Measurements from ENCODE around the gene JMJD1C. TPM values are rescaled to one million over a fixed set of nuclear protein-coding genes. Genes with fewer than 3 reads are reported as not detected.
"Not testable (repeated sequence)": the region's sequence is repeated elsewhere in the genome, so short reads cannot be mapped to it uniquely, and the experiment has no call there.

JMJD1C gene
- total RNA-seq, 2 donors from 2014 or later: 68.7 to 74.5 TPM

- Mint-ChIP-seq H3K4me1 (peaks cover 20% of the 10 kb centered on the region), H3K36me3 (ENCODE audit: low read depth) (no peaks in the 10 kb centered on the region), H3K9me3 (no peaks in the 10 kb centered on the region), H3K4me3 (peak overlapping the region; percentile 42), H3K27me3 (no peaks in the 10 kb centered on the region), H3K27ac (peak overlapping the region; percentile 90)
- no peak for ATAC-seq (replicated peaks)
These were observed 110.1 kb downstream of the JMJD1C start for GRCh38 chr10:63355682-63356081.

- ATAC-seq (replicated peaks): peak; percentile 56
- no peak overlapping the region for H3K4me3 Mint-ChIP-seq
- peaks cover 20% of the 10 kb centered on the region for H3K4me1 Mint-ChIP-seq
- no peaks in the 10 kb centered on the region for H3K27me3 Mint-ChIP-seq
- H3K9me3 Mint-ChIP-seq: no peaks in the 10 kb centered on the region
- no peak overlapping the region for H3K27ac Mint-ChIP-seq
- H3K36me3 Mint-ChIP-seq (ENCODE audit: low read depth): no peaks in the 10 kb centered on the region
These were observed 112.8 kb downstream of the JMJD1C start for GRCh38 chr10:63352976-63353375.

- no peaks in the 10 kb centered on the region for H3K27me3 Mint-ChIP-seq
- H3K36me3 Mint-ChIP-seq (ENCODE audit: low read depth): no peaks in the 10 kb centered on the region
- H3K4me1 Mint-ChIP-seq: peaks cover 8% of the 10 kb centered on the region
- H3K27ac Mint-ChIP-seq: no peak overlapping the region
- peak; percentile 53 for ATAC-seq (replicated peaks)
- H3K4me3 Mint-ChIP-seq: no peak overlapping the region
- H3K9me3 Mint-ChIP-seq: no peaks in the 10 kb centered on the region
These were observed 117.4 kb downstream of the JMJD1C start for GRCh38 chr10:63348245-63348850.

GRCh38 chr10:63346015-63346441 lies 119.7 kb downstream of the JMJD1C start:
- no peaks in the 10 kb centered on the region for H3K9me3 Mint-ChIP-seq
- H3K27ac Mint-ChIP-seq: no peak overlapping the region
- H3K36me3 Mint-ChIP-seq (ENCODE audit: low read depth): no peaks in the 10 kb centered on the region
- no peak overlapping the region for H3K4me3 Mint-ChIP-seq
- H3K4me1 Mint-ChIP-seq: no peaks in the 10 kb centered on the region
- ATAC-seq (replicated peaks): peak; percentile 55
- no peaks in the 10 kb centered on the region for H3K27me3 Mint-ChIP-seq

- Mint-ChIP-seq H3K4me1 (peaks cover 2% of the 10 kb centered on the region), H3K27ac (no peak overlapping the region), H3K27me3 (no peaks in the 10 kb centered on the region), H3K4me3 (no peak overlapping the region), H3K9me3 (no peaks in the 10 kb centered on the region), H3K36me3 (ENCODE audit: low read depth) (no peaks in the 10 kb centered on the region)
- no peak for ATAC-seq (replicated peaks)
These were observed 121.5 kb downstream of the JMJD1C start for GRCh38 chr10:63344269-63344668.

GRCh38 chr10:63343476-63343875 lies 122.3 kb downstream of the JMJD1C start:
- Mint-ChIP-seq H3K4me1 (peaks cover 5% of the 10 kb centered on the region), H3K36me3 (ENCODE audit: low read depth) (no peaks in the 10 kb centered on the region), H3K27ac (no peak overlapping the region), H3K27me3 (no peaks in the 10 kb centered on the region), H3K9me3 (no peaks in the 10 kb centered on the region), H3K4me3 (no peak overlapping the region)
- no peak for ATAC-seq (replicated peaks)

- not testable (repeated sequence) for ATAC-seq (replicated peaks); H3K36me3 Mint-ChIP-seq (ENCODE audit: low read depth); H3K9me3 Mint-ChIP-seq; H3K4me1 Mint-ChIP-seq; H3K27me3 Mint-ChIP-seq; H3K27ac Mint-ChIP-seq; H3K4me3 Mint-ChIP-seq
These were observed 126.1 kb downstream of the JMJD1C start for GRCh38 chr10:63339640-63340039.

- no peak overlapping the region for H3K27ac Mint-ChIP-seq
- H3K4me3 Mint-ChIP-seq: no peak overlapping the region
- ATAC-seq (replicated peaks): no peak
- peaks cover 5% of the 10 kb centered on the region for H3K4me1 Mint-ChIP-seq
- H3K36me3 Mint-ChIP-seq (ENCODE audit: low read depth): no peaks in the 10 kb centered on the region
- no peaks in the 10 kb centered on the region for H3K27me3 Mint-ChIP-seq
- no peaks in the 10 kb centered on the region for H3K9me3 Mint-ChIP-seq
These were observed 128.1 kb downstream of the JMJD1C start for GRCh38 chr10:63337455-63338251.

- no peaks in the 10 kb centered on the region for H3K9me3 Mint-ChIP-seq
These were observed 134.2 kb downstream of the JMJD1C start for GRCh38 chr10:63331586-63331985.

GRCh38 chr10:63324495-63324854 lies 141.3 kb downstream of the JMJD1C start:
- no peaks in the 10 kb centered on the region for H3K9me3 Mint-ChIP-seq
- no peaks in the 10 kb centered on the region for H3K36me3 Mint-ChIP-seq (ENCODE audit: low read depth)
- no peaks in the 10 kb centered on the region for H3K4me1 Mint-ChIP-seq
- H3K27ac Mint-ChIP-seq: no peak overlapping the region
- H3K27me3 Mint-ChIP-seq: no peaks in the 10 kb centered on the region
- no peak overlapping the region for H3K4me3 Mint-ChIP-seq
- no peak for ATAC-seq (replicated peaks)

More at GRCh38 chr10:63331586-63331985, 134.2 kb downstream of the JMJD1C start:
- H3K36me3 Mint-ChIP-seq (ENCODE audit: low read depth): no peaks in the 10 kb centered on the region
- H3K27me3 Mint-ChIP-seq: no peaks in the 10 kb centered on the region
- ATAC-seq (replicated peaks): no peak
- no peak overlapping the region for H3K4me3 Mint-ChIP-seq
- no peaks in the 10 kb centered on the region for H3K4me1 Mint-ChIP-seq
- H3K27ac Mint-ChIP-seq: peak overlapping the region; percentile 46

- no peaks in the 10 kb centered on the region for H3K27me3 Mint-ChIP-seq
- no peak overlapping the region for H3K27ac Mint-ChIP-seq
- no peak for ATAC-seq (replicated peaks)
- H3K4me1 Mint-ChIP-seq: no peaks in the 10 kb centered on the region
- H3K4me3 Mint-ChIP-seq: no peak overlapping the region
- no peaks in the 10 kb centered on the region for H3K36me3 Mint-ChIP-seq (ENCODE audit: low read depth)
- no peaks in the 10 kb centered on the region for H3K9me3 Mint-ChIP-seq
These were observed 141.9 kb downstream of the JMJD1C start for GRCh38 chr10:63323701-63324494.

GRCh38 chr10:63320683-63321082 lies 145.1 kb downstream of the JMJD1C start:
- no peak for ATAC-seq (replicated peaks)
- H3K36me3 Mint-ChIP-seq (ENCODE audit: low read depth): no peaks in the 10 kb centered on the region
- H3K4me1 Mint-ChIP-seq: no peaks in the 10 kb centered on the region
- no peaks in the 10 kb centered on the region for H3K9me3 Mint-ChIP-seq
- H3K4me3 Mint-ChIP-seq: no peak overlapping the region
- H3K27ac Mint-ChIP-seq: no peak overlapping the region
- no peaks in the 10 kb centered on the region for H3K27me3 Mint-ChIP-seq

GRCh38 chr10:63319231-63319630 lies 146.5 kb downstream of the JMJD1C start:
- H3K27ac Mint-ChIP-seq: no peak overlapping the region
- H3K36me3 Mint-ChIP-seq (ENCODE audit: low read depth): no peaks in the 10 kb centered on the region
- no peak for ATAC-seq (replicated peaks)
- no peaks in the 10 kb centered on the region for H3K27me3 Mint-ChIP-seq
- no peaks in the 10 kb centered on the region for H3K4me1 Mint-ChIP-seq
- no peaks in the 10 kb centered on the region for H3K9me3 Mint-ChIP-seq
- H3K4me3 Mint-ChIP-seq: no peak overlapping the region

GRCh38 chr10:63318491-63318890 lies 147.3 kb downstream of the JMJD1C start:
- no peaks in the 10 kb centered on the region for H3K36me3 Mint-ChIP-seq (ENCODE audit: low read depth)
- ATAC-seq (replicated peaks): no peak
- H3K27me3 Mint-ChIP-seq: no peaks in the 10 kb centered on the region
- no peaks in the 10 kb centered on the region for H3K9me3 Mint-ChIP-seq
- H3K4me3 Mint-ChIP-seq: no peak overlapping the region
- no peaks in the 10 kb centered on the region for H3K4me1 Mint-ChIP-seq
- H3K27ac Mint-ChIP-seq: no peak overlapping the region

GRCh38 chr10:63314020-63314419 lies 151.8 kb downstream of the JMJD1C start:
- H3K36me3 Mint-ChIP-seq (ENCODE audit: low read depth): no peaks in the 10 kb centered on the region
- no peaks in the 10 kb centered on the region for H3K9me3 Mint-ChIP-seq
- ATAC-seq (replicated peaks): no peak
- H3K27ac Mint-ChIP-seq: peak overlapping the region; percentile 1
- H3K4me1 Mint-ChIP-seq: peaks cover 1% of the 10 kb centered on the region
- H3K4me3 Mint-ChIP-seq: no peak overlapping the region
- no peaks in the 10 kb centered on the region for H3K27me3 Mint-ChIP-seq

Measured in activated T-helper 17 cell treated with anti-CD3 and anti-CD28 coated beads, Interleukin-2, amount 50 U/mL, for 72 hours (primary cell).